K562 (cell line): ENCODE results near the gene COQ2. TPM values are rescaled to one million over a fixed set of nuclear protein-coding genes. Genes with fewer than 3 reads are reported as not detected.
A peak's percentile ranks its signal among the peaks of the same experiment; 100 is the strongest.
"Not testable (repeated sequence)": the region's sequence is repeated elsewhere in the genome, so short reads cannot be mapped to it uniquely, and the experiment has no call there.

Experiments
- ATAC-seq: fragments of 200-7000 bp; cut with Tn5 transposase; 3 replicates; pipeline ENCODE4 v1.9.1; 2020; ENCODE audit warnings: moderate library complexity
- BruUV-seq: library from RNA; stranded (reverse); fragments of 400-500 nt; replicated peaks from 2 replicates; lab custom pipeline; 2021; lab: Mats Ljungman, UMichigan
- CTCF ChIA-PET: fragments of 300-600 bp; formaldehyde crosslinking; extraction: SDS; loops from one replicate; lab custom pipeline; 2021; ENCODE audit warnings: low intra/inter-chr PET ratio; lab: Yijun Ruan, JAX
- POLR2A ChIA-PET: fragments of 300-600, 350-650 bp; sonication (Branson Sonifier 250); formaldehyde crosslinking; extraction: SDS; loops from one replicate; lab custom pipeline; 2021; ENCODE audit warnings: antibody characterized with exemption, inconsistent platforms; lab: Yijun Ruan, JAX
- DNase-seq, 4 experiments: peaks; one replicate each; pipeline versions ENCODE4 v3.0.0 to v3.0.0-alpha.2; 2011 to 2018; ENCODE audit warnings: low spot score in 3 of 4, mixed read lengths in 3 of 4; ENCODE audit errors: extremely low read depth in 1 of 4
- FAIRE-seq: peaks from 2 replicates; lab custom pipeline; 2011; peaks lifted over from hg19 to GRCh38; lab: Jason Lieb, UNC
- H2AFZ ChIP-seq: 2 replicates; pipeline ENCODE4 v1.6.0; 2011; ENCODE audit warnings: low read depth, low read length, control low read depth, inconsistent platforms
- H3K27ac ChIP-seq: fragments of 200-600 bp; 3 replicates; pipeline ENCODE4 v1.8.0; 2011; ENCODE audit warnings: low read depth, mild to moderate bottlenecking, control low read depth, inconsistent platforms, low read length, moderate library complexity, mixed read lengths; ENCODE audit errors: extremely low read depth
- H3K27me3 ChIP-seq, 2 experiments: fragments of 300-600 bp in 1 of 2; 2 replicates in 1 of 2; 3 replicates in 1 of 2; pipeline versions ENCODE4 v1.6.0 to v1.8.0; 2011; ENCODE audit warnings: inconsistent platforms in 2 of 2, low read length in 2 of 2, mild to moderate bottlenecking in 1 of 2, mixed read lengths in 1 of 2, moderate library complexity in 1 of 2; ENCODE audit not compliant: control insufficient read depth in 2 of 2, insufficient read depth in 2 of 2
- H3K36me3 ChIP-seq: fragments of 300-600 bp; 3 replicates; pipeline ENCODE4 v1.8.0; 2011; ENCODE audit warnings: mild to moderate bottlenecking, low read length, inconsistent platforms; ENCODE audit not compliant: control insufficient read depth, insufficient read depth
- H3K4me1 ChIP-seq, 2 experiments: fragments of 200-600 bp in 1 of 2; replicated peaks in 1 of 2; 2 replicates in 1 of 2; 3 replicates in 1 of 2; pipeline versions ENCODE4 v1.5.1 to v1.8.0; 2011; ENCODE audit warnings: inconsistent platforms in 2 of 2, low read length in 2 of 2, mild to moderate bottlenecking in 1 of 2, mixed read lengths in 1 of 2, moderate library complexity in 1 of 2; ENCODE audit not compliant: control insufficient read depth in 2 of 2, insufficient read depth in 2 of 2
- H3K4me2 ChIP-seq: 2 replicates; pipeline ENCODE4 v1.6.1; 2011; ENCODE audit warnings: low read length, control low read depth, inconsistent platforms, mixed read lengths; ENCODE audit not compliant: insufficient read depth
- H3K4me3 ChIP-seq: fragments of 200-600 bp; sonication (generic), shearing (Covaris generic); 2 replicates; pipeline ENCODE4 v1.5.1; 2016; ENCODE audit warnings: control low read depth, inconsistent platforms
- H3K79me2 ChIP-seq: fragments of 200-600 bp; 3 replicates; pipeline ENCODE4 v1.8.0; 2011; ENCODE audit warnings: low read length, inconsistent platforms; ENCODE audit not compliant: control insufficient read depth, insufficient read depth
- H3K9ac ChIP-seq, 2 experiments: 2 replicates each; pipeline versions ENCODE4 v1.6.0 to v1.6.1; 2011; ENCODE audit warnings: low read depth in 2 of 2, low read length in 2 of 2, control low read depth in 1 of 2, inconsistent platforms in 1 of 2, mild to moderate bottlenecking in 1 of 2, mixed read lengths in 1 of 2; ENCODE audit not compliant: insufficient read depth in 1 of 2
- H3K9me1 ChIP-seq: one replicate; pipeline ENCODE4 v1.6.0; 2011; ENCODE audit warnings: inconsistent platforms, mild to moderate bottlenecking, low read length, moderate library complexity; ENCODE audit not compliant: control insufficient read depth, insufficient read depth
- H3K9me3 ChIP-seq: replicated peaks from 2 replicates; pipeline ENCODE4 v1.5.1; 2011; ENCODE audit warnings: low read depth, low read length, inconsistent platforms; ENCODE audit not compliant: control insufficient read depth, insufficient read depth
- H4K20me1 ChIP-seq: replicated peaks from 2 replicates; pipeline ENCODE4 v1.6.1; 2011; ENCODE audit warnings: low read length, inconsistent platforms, mixed read lengths; ENCODE audit not compliant: control insufficient read depth, insufficient read depth
- ATF3 ChIP-seq, 2 experiments: fragments of 450-650 bp in 1 of 2; sonication (generic) in 1 of 2; formaldehyde crosslinking in 1 of 2; IDR thresholded peaks in 1 of 2; conservative IDR thresholded peaks in 1 of 2; 2 replicates each; pipeline versions ENCODE4 v1.6.1 to v1.8.1; 2016 to 2023; ENCODE audit warnings: mild to moderate bottlenecking in 2 of 2, moderate library complexity in 2 of 2, inconsistent platforms in 1 of 2, missing genetic modification reagents in 1 of 2
- MAFG ChIP-seq: fragments of 450-650 bp; conservative IDR thresholded peaks from 2 replicates; pipeline ENCODE4 v1.6.1; 2016; ENCODE audit warnings: missing genetic modification characterization, missing compliant biosample characterization
- NFE2 ChIP-seq: IDR thresholded peaks from 2 replicates; pipeline ENCODE4 v1.6.1; 2014; ENCODE audit warnings: antibody characterized with exemption, low read depth
- ZNF316 ChIP-seq: fragments of 450-650 bp; IDR thresholded peaks from 2 replicates; pipeline ENCODE4 v1.6.1; 2016
- ZNF384 ChIP-seq: IDR thresholded peaks from 2 replicates; pipeline ENCODE4 v1.6.1; 2012; ENCODE audit warnings: low read depth, low read length, improper control_type of control experiment
- WGBS: fragments of 100-300 bp; shearing (Covaris generic); methylation state at CpG from one replicate; pipeline ENCODE4 v1.1.6; 2016; ENCODE audit warnings: low coverage, mixed read lengths; ENCODE audit not compliant: insufficient coverage; ENCODE audit errors: missing lambda C conversion rate; 5-methylcytosine and 5-hydroxymethylcytosine counted together
- in situ Hi-C: fragments of 300-500 bp; cut with MboI; formaldehyde crosslinking; loops from 4 replicates; pipeline ENCODE4 v1.15.0; 2018; ENCODE audit warnings: inconsistent platforms, mixed read lengths
- intact Hi-C: fragments of 100-400 bp; cut with micrococcal nuclease; formaldehyde crosslinking; loops from 2 replicates; pipeline ENCODE4 v1.14.2; 2022
- polyA plus RNA-seq, 8 experiments: library from polyadenylated mRNA; depleted of rRNA in 4 of 8; stranded (reverse) in 5 of 8; unstranded in 3 of 8; fragments of >200 nt; fragmentation: Nextera tagmentation in 2 of 8; fragmentation: Illumina TruSeq in 1 of 8; extraction: Ambion mirVana in 2 of 8; extraction: Trizol in 1 of 8; gene quantifications; 2 replicates each; pipeline versions ENCODE4 v1.2.1 to v1.2.3, GENCODE V29; 2011 to 2014; ENCODE audit warnings: inconsistent platforms in 1 of 8, missing spikeins in 1 of 8
- total RNA-seq, 7 experiments: library from RNA; depleted of rRNA in 6 of 7; stranded (reverse); fragments of >200 nt in 6 of 7; fragmentation: Illumina TruSeq in 2 of 7; extraction: Trizol in 2 of 7; gene quantifications; 2 replicates each; pipeline versions ENCODE4 v1.2.1 to v1.2.3, GENCODE V29; 2011 to 2021; ENCODE audit warnings: low replicate concordance in 1 of 7

Gene COQ2
- total and polyA plus RNA-seq, 9 of the 15 experiments (the other 6 are each of a cell fraction or from before 2014, with no cell fraction given), result 1.9 to 13.5 (median 11.8) TPM

DNA sequence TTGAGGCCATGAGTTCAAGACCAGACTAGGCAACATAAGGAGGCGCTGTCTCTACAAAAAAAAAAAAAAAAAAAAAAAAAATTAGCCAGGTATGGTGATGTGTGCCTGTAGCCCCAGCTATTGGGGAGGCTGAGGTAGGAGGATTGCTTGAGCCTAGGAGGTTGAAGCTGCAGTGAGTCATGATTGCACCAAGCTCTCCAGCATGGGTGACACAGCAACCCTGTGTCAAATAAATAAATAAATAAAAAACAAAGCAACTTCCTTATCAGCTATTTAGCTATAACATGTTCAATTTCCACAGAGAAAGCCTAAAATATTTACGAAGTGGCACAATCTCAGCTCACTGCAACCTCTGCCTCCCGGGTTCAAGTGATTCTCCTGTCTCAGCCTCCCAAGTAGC, 10.7 kb downstream of the COQ2 start:
- H3K9me3 ChIP-seq; FAIRE-seq; H3K4me3 ChIP-seq; H2AFZ ChIP-seq; H3K4me2 ChIP-seq; H3K79me2 ChIP-seq; CTCF ChIA-PET; DNase-seq; H3K27me3 ChIP-seq; H3K4me1 ChIP-seq; H3K9ac ChIP-seq; H3K9me1 ChIP-seq; H3K27ac ChIP-seq; H4K20me1 ChIP-seq; in situ Hi-C loops; BruUV-seq; TF ChIP-seq ATF3 (CRISPR knock-in tag; conservative IDR thresholded peaks at IDR 0.05): not testable (repeated sequence)
- peak; percentile 42; the same call in 1 of the 3 replicates for ATAC-seq
- 0 out of 2 replicates have a peak, but pooled peaks have one; percentile 25 for TF ChIP-seq ATF3 (IDR thresholded peaks at IDR 0.05)
- TF ChIP-seq MAFG (tag), result 0 out of 2 replicates have a peak, but pooled peaks have one; percentile 8
- TF ChIP-seq ZNF384, result 0 out of 2 replicates have a peak, but pooled peaks have one; percentile 20
- peak; percentile 1; the same call in 1 of the 2 replicates for TF ChIP-seq ZNF316
- 0 out of 2 replicates have a peak, but pooled peaks have one; percentile 10 for TF ChIP-seq NFE2
- WGBS, result 97% methylated on average over 3 of the region's 3 CpGs
- H3K36me3 ChIP-seq, result peaks cover 23% of the 10 kb centered on the region
- intact Hi-C loops, result loop anchor here (10.0 kb wide), 1 partner anchor 419 kb away; no protein-coding TSS in a partner anchor
- POLR2A ChIA-PET, result interaction anchor here (2.7 kb wide), 1 partner anchor 10 kb away, joined by 10 read pairs; the partner anchor contains the start of gene COQ2
